ENCODE results near the gene AFG3L2.

Gene AFG3L2

DNA sequence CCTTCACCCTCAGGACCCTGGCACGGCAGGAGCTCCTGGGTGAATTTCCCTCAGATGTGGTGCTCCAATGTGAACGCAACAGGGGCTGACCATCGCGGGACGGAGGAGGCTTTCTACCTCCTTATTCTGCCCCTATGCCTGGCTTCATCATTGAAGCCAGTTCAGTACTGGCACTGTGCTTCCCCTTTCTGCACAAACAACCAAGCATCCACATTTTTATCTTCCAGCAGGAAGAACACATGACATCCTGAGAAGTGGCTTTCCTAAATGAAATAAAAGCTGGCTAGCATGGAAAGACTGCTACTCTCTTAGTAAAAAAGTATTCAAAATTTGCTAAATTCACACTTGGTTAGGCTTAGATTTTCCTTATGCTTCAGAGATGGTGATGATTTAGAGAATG is 24.8 kb downstream of the AFG3L2 start:
- no peak for DNase-seq
- Histone ChIP-seq H3K4me3 (ENCODE audit: insufficient read depth in 1 of 2, low read depth in 1 of 2, low read length in 2 of 2) (no peak overlapping the region), H3K4ac (ENCODE audit: low read depth in 1 of 2, low read length in 2 of 2) (no peak overlapping the region), H3K27me3 (ENCODE audit: control insufficient read depth in 1 of 2, insufficient read depth in 1 of 2, low read length in 2 of 2) (no peaks in the 10 kb centered on the region), H3K4me1 (ENCODE audit: control insufficient read depth, insufficient read depth, low read depth, low read length) (peaks cover 2% of the 10 kb centered on the region), H2BK5ac (ENCODE audit: low read depth, low read length, poor library complexity, severe bottlenecking) (no peak overlapping the region), H2BK120ac (ENCODE audit: low read depth, low read length) (no peak overlapping the region), H2AFZ (ENCODE audit: low read depth, low read length) (no peak overlapping the region), H2BK15ac (ENCODE audit: low read depth, poor library complexity, severe bottlenecking) (no peak overlapping the region), H3K23ac (ENCODE audit: low read length in 2 of 2) (no peak overlapping the region), H3K18ac (ENCODE audit: low read depth in 1 of 2, low read length in 2 of 2) (no peak overlapping the region), H2AK5ac (ENCODE audit: low read length, severe bottlenecking) (no peak overlapping the region), H3K9ac (ENCODE audit: low read length) (no peak overlapping the region), H4K91ac (ENCODE audit: low read length) (no peak overlapping the region), H3K36me3 (ENCODE audit: control insufficient read depth in 1 of 2, insufficient read depth in 2 of 2, low read depth in 1 of 2, low read length in 2 of 2) (peaks cover 49 to 87% of the 10 kb centered on the region in 2 experiments), H3K27ac (ENCODE audit: low read length, poor library complexity, severe bottlenecking) (no peak overlapping the region), H3K79me1 (replicated peaks; ENCODE audit: low read length, poor library complexity, severe bottlenecking) (peaks cover 19% of the 10 kb centered on the region), H3K14ac (ENCODE audit: low read length in 2 of 2) (no peak overlapping the region), H3K9me3 (ENCODE audit: control insufficient read depth, low read length) (no peaks in the 10 kb centered on the region), H3K4me2 (ENCODE audit: low read length, poor library complexity, severe bottlenecking) (no peak overlapping the region), H2BK12ac (ENCODE audit: low read length in 2 of 2) (no peak overlapping the region), H4K8ac (ENCODE audit: low read length) (no peak overlapping the region)
- 99% methylated on average over 5 of the region's 5 CpGs for WGBS

DNA sequence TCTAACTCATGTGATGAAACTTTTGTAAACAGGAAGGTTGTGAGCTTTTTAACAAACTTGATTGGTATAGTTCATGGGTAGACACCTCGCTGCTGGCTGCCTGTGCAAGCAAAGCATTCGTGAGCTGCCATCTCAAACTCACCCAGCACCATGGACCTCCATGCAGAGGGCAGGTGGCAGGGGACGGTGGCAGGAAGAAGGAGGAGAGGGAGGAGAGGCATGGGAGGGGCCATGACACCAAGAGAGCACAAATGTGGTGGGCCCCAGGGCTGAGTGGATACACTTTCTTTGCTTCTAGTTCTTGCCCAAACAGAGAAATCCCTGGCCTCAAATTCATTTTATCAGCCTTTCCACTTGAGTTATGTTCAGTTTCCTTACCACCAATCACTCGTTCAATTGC is 29.1 kb downstream of the AFG3L2 start:
- no peak overlapping the region for H2BK5ac ChIP-seq (ENCODE audit: low read depth, low read length, poor library complexity, severe bottlenecking)
- no peak overlapping the region for H2AFZ ChIP-seq (ENCODE audit: low read depth, low read length)
- H3K23ac ChIP-seq (ENCODE audit: low read length in 2 of 2): peak overlapping the region in 1 of 2 experiments; percentile 86

DNA sequence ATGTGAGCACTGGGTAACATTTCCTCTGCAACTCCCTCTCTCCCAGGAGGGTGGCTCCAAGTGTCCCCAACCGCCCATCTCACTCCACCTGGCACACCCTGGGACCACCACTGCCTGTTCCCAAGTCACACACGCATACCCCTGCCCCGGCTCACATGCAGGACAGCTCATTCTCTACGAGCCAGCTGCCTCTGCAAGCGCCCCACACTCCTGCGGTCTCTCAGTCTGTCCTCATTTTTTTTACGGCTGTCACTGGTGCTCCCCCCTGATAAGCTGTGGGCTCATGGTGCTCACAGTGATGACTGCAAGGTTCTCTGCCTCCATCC is 30.8 kb downstream of the AFG3L2 start:
- Histone ChIP-seq H3K23ac (ENCODE audit: low read length in 2 of 2) (no peak overlapping the region), H3K27ac (ENCODE audit: low read length, poor library complexity, severe bottlenecking) (no peak overlapping the region), H4K91ac (ENCODE audit: low read length) (no peak overlapping the region)

More for the DNA sequence above, 29.1 kb downstream of the AFG3L2 start:
- Histone ChIP-seq H3K4me1 (ENCODE audit: control insufficient read depth, insufficient read depth, low read depth, low read length) (no peaks in the 10 kb centered on the region), H3K36me3 (ENCODE audit: control insufficient read depth in 1 of 2, insufficient read depth in 2 of 2, low read depth in 1 of 2, low read length in 2 of 2) (peaks cover 66 to 92% of the 10 kb centered on the region in 2 experiments), H3K27ac (ENCODE audit: low read length, poor library complexity, severe bottlenecking) (no peak overlapping the region), H3K14ac (ENCODE audit: low read length in 2 of 2) (no peak overlapping the region), H3K79me1 (replicated peaks; ENCODE audit: low read length, poor library complexity, severe bottlenecking) (peaks cover 9% of the 10 kb centered on the region), H2BK120ac (ENCODE audit: low read depth, low read length) (no peak overlapping the region), H4K8ac (ENCODE audit: low read length) (no peak overlapping the region), H3K9ac (ENCODE audit: low read length) (no peak overlapping the region), H3K4ac (ENCODE audit: low read depth in 1 of 2, low read length in 2 of 2) (no peak overlapping the region), H3K4me2 (ENCODE audit: low read length, poor library complexity, severe bottlenecking) (no peak overlapping the region), H3K4me3 (ENCODE audit: insufficient read depth in 1 of 2, low read depth in 1 of 2, low read length in 2 of 2) (no peak overlapping the region), H3K27me3 (ENCODE audit: control insufficient read depth in 1 of 2, insufficient read depth in 1 of 2, low read length in 2 of 2) (no peaks in the 10 kb centered on the region), H3K9me3 (ENCODE audit: control insufficient read depth, low read length) (no peaks in the 10 kb centered on the region), H2BK15ac (ENCODE audit: low read depth, poor library complexity, severe bottlenecking) (no peak overlapping the region), H3K18ac (ENCODE audit: low read depth in 1 of 2, low read length in 2 of 2) (no peak overlapping the region), H2AK5ac (ENCODE audit: low read length, severe bottlenecking) (no peak overlapping the region), H4K91ac (ENCODE audit: low read length) (no peak overlapping the region), H2BK12ac (ENCODE audit: low read length in 2 of 2) (no peak overlapping the region)
- 98% methylated on average over 3 of the region's 4 CpGs for WGBS
- no peak for DNase-seq

DNA sequence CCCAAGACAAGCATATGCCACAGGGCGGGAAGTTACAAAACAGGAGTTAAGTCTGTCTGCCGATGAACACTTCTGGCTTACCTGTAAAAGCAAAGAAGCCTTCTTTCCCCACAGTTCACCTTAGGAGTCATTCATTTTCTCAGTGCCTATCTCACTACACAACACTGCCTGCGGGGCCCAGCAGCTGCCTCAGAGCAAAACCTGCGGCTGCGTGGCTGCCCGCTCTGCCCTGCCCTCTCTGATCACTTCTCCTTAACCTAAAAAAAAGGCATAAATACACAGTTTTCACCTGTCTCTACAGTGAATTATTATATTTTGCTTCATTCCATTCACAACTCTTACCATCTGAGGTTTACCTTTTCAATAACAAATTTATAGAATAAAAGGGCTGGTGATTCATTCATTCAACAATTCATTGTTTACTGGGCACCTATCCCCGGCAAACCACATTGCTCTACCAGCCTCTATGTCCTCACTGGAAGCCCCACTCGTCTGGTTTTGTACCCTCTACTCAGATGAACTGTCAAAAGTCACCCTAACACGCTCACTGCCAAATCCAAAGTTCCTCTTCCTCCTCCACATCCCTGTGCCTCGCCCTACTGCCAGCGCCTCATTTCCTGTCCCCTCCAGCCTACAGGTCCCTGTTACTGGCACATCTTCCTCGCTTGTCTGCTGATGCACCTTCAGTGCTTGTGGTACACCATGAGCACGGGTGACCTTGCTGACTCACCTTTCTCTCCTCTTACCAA is 31.4 kb downstream of the AFG3L2 start:
- H2BK5ac ChIP-seq (ENCODE audit: low read depth, low read length, poor library complexity, severe bottlenecking): no peak overlapping the region
- no peak overlapping the region for H3K14ac ChIP-seq (ENCODE audit: low read length in 2 of 2)
- WGBS: 94% methylated on average over 13 of the region's 13 CpGs
- H3K27ac ChIP-seq (ENCODE audit: low read length, poor library complexity, severe bottlenecking): no peak overlapping the region
- no peaks in the 10 kb centered on the region for H3K9me3 ChIP-seq (ENCODE audit: control insufficient read depth, low read length)
- no peak overlapping the region for H3K23ac ChIP-seq (ENCODE audit: low read length in 2 of 2)
- H4K8ac ChIP-seq (ENCODE audit: low read length): no peak overlapping the region
- no peak for DNase-seq
- no peak overlapping the region for H4K91ac ChIP-seq (ENCODE audit: low read length)
- H2AK5ac ChIP-seq (ENCODE audit: low read length, severe bottlenecking): no peak overlapping the region
- H2BK120ac ChIP-seq (ENCODE audit: low read depth, low read length): no peak overlapping the region
- peaks cover 7% of the 10 kb centered on the region for H3K79me1 ChIP-seq (replicated peaks; ENCODE audit: low read length, poor library complexity, severe bottlenecking)
- H3K27me3 ChIP-seq (ENCODE audit: control insufficient read depth in 1 of 2, insufficient read depth in 1 of 2, low read length in 2 of 2): no peaks in the 10 kb centered on the region
- no peak overlapping the region for H2BK15ac ChIP-seq (ENCODE audit: low read depth, poor library complexity, severe bottlenecking)
- peaks cover 67 to 94% of the 10 kb centered on the region in 2 experiments for H3K36me3 ChIP-seq (ENCODE audit: control insufficient read depth in 1 of 2, insufficient read depth in 2 of 2, low read depth in 1 of 2, low read length in 2 of 2)
- H3K9ac ChIP-seq (ENCODE audit: low read length): no peak overlapping the region
- no peak overlapping the region for H2AFZ ChIP-seq (ENCODE audit: low read depth, low read length)
- no peak overlapping the region for H2BK12ac ChIP-seq (ENCODE audit: low read length in 2 of 2)
- H3K4me2 ChIP-seq (ENCODE audit: low read length, poor library complexity, severe bottlenecking): no peak overlapping the region
- no peak overlapping the region for H3K4ac ChIP-seq (ENCODE audit: low read depth in 1 of 2, low read length in 2 of 2)
- no peak overlapping the region for H3K18ac ChIP-seq (ENCODE audit: low read depth in 1 of 2, low read length in 2 of 2)
- no peaks in the 10 kb centered on the region for H3K4me1 ChIP-seq (ENCODE audit: control insufficient read depth, insufficient read depth, low read depth, low read length)
- H3K4me3 ChIP-seq (ENCODE audit: insufficient read depth in 1 of 2, low read depth in 1 of 2, low read length in 2 of 2): no peak overlapping the region

More for the DNA sequence above, 30.8 kb downstream of the AFG3L2 start:
- no peak overlapping the region for H2BK12ac ChIP-seq (ENCODE audit: low read length in 2 of 2)
- H3K79me1 ChIP-seq (replicated peaks; ENCODE audit: low read length, poor library complexity, severe bottlenecking): peaks cover 9% of the 10 kb centered on the region
- no peak for DNase-seq
- H2AFZ ChIP-seq (ENCODE audit: low read depth, low read length): no peak overlapping the region
- peaks cover 66 to 94% of the 10 kb centered on the region in 2 experiments for H3K36me3 ChIP-seq (ENCODE audit: control insufficient read depth in 1 of 2, insufficient read depth in 2 of 2, low read depth in 1 of 2, low read length in 2 of 2)
- H3K9ac ChIP-seq (ENCODE audit: low read length): no peak overlapping the region
- H3K14ac ChIP-seq (ENCODE audit: low read length in 2 of 2): no peak overlapping the region
- no peaks in the 10 kb centered on the region for H3K9me3 ChIP-seq (ENCODE audit: control insufficient read depth, low read length)
- H3K4ac ChIP-seq (ENCODE audit: low read depth in 1 of 2, low read length in 2 of 2): no peak overlapping the region
- H2BK5ac ChIP-seq (ENCODE audit: low read depth, low read length, poor library complexity, severe bottlenecking): no peak overlapping the region
- no peak overlapping the region for H3K4me3 ChIP-seq (ENCODE audit: insufficient read depth in 1 of 2, low read depth in 1 of 2, low read length in 2 of 2)
- H2AK5ac ChIP-seq (ENCODE audit: low read length, severe bottlenecking): no peak overlapping the region
- 98% methylated on average over 7 of the region's 7 CpGs for WGBS
- no peak overlapping the region for H4K8ac ChIP-seq (ENCODE audit: low read length)
- H3K4me1 ChIP-seq (ENCODE audit: control insufficient read depth, insufficient read depth, low read depth, low read length): no peaks in the 10 kb centered on the region
- H2BK15ac ChIP-seq (ENCODE audit: low read depth, poor library complexity, severe bottlenecking): no peak overlapping the region
- no peak overlapping the region for H3K4me2 ChIP-seq (ENCODE audit: low read length, poor library complexity, severe bottlenecking)
- no peak overlapping the region for H3K18ac ChIP-seq (ENCODE audit: low read depth in 1 of 2, low read length in 2 of 2)
- no peaks in the 10 kb centered on the region for H3K27me3 ChIP-seq (ENCODE audit: control insufficient read depth in 1 of 2, insufficient read depth in 1 of 2, low read length in 2 of 2)
- no peak overlapping the region for H2BK120ac ChIP-seq (ENCODE audit: low read depth, low read length)

Measured in mesenchymal stem cell (in vitro differentiated cells and primary cell).